Measurements from ENCODE around the gene COMT. TPM values are rescaled to one million over a fixed set of nuclear protein-coding genes. Genes with fewer than 3 reads are reported as not detected.

COMT gene
- total and polyA plus RNA-seq, 9 of the 15 experiments (the other 6 are each of a cell fraction or from before 2014, with no cell fraction given) = 12.5 to 351 (median 155) TPM

- Histone ChIP-seq H3K36me3 (ENCODE audit: control insufficient read depth, insufficient read depth, low read length) (peaks cover 5% of the 10 kb centered on the region; the same call in 1 of the 3 replicates), H3K4me3 (no peak overlapping the region), H2AFZ (ENCODE audit: low read depth, low read length) (no peak overlapping the region), H3K4me2 (ENCODE audit: insufficient read depth, low read length) (no peak overlapping the region), H4K20me1 (replicated peaks; ENCODE audit: control insufficient read depth, insufficient read depth, low read length) (peaks cover 4% of the 10 kb centered on the region; the same call in 1 of the 2 replicates), H3K9ac (ENCODE audit: insufficient read depth in 1 of 2, low read depth in 2 of 2, low read length in 2 of 2) (no peak overlapping the region), H3K4me1 (replicated peaks in 1 of 2; ENCODE audit: control insufficient read depth in 2 of 2, insufficient read depth in 2 of 2, low read length in 2 of 2) (peaks cover 2 to 19% of the 10 kb centered on the region in 2 experiments; a peak in 3 of 5 replicates), H3K27ac (ENCODE audit: extremely low read depth, low read depth, low read length) (no peak overlapping the region), H3K9me1 (ENCODE audit: control insufficient read depth, insufficient read depth, low read length) (peaks cover 8% of the 10 kb centered on the region), H3K9me3 (replicated peaks; ENCODE audit: control insufficient read depth, insufficient read depth, low read depth, low read length) (peaks cover 14% of the 10 kb centered on the region), H3K79me2 (ENCODE audit: control insufficient read depth, insufficient read depth, low read length) (no peaks in the 10 kb centered on the region), H3K27me3 (ENCODE audit: control insufficient read depth in 2 of 2, insufficient read depth in 2 of 2, low read length in 2 of 2) (no peaks in the 10 kb centered on the region)
- ATAC-seq (no peak), FAIRE-seq (no peak), DNase-seq (ENCODE audit: extremely low read depth in 1 of 4, low spot score in 3 of 4) (no peak)
- WGBS (ENCODE audit: insufficient coverage, low coverage, missing lambda C conversion rate) = 73% methylated on average over 8 of the region's 8 CpGs
- POLR2A ChIA-PET = interaction anchor here (0.6 to 2.0 kb wide), 10 partner anchors 9 to 231 kb away, joined by 3 to 14 read pairs (median 4); partner anchors contain the start of genes COMT and TXNRD2
- TF ChIP-seq BCOR (IDR thresholded peaks at IDR 0.05) (peak; percentile 71), ZNF121 (CRISPR knock-in tag; conservative IDR thresholded peaks at IDR 0.05) (peak; percentile 100), ADNP (tag; IDR thresholded peaks at IDR 0.05) (no peak), ZNF561 (CRISPR knock-in tag; conservative IDR thresholded peaks at IDR 0.05) (no peak), ZNF24 (IDR thresholded peaks at IDR 0.05) (no peak), RBM25 (IDR thresholded peaks at IDR 0.05; ENCODE audit: low read depth, low read length, severe bottlenecking) (peak; percentile 51), MTA3 (IDR thresholded peaks at IDR 0.05; ENCODE audit: borderline replicate concordance) (no peak), TSC22D4 (tag; IDR thresholded peaks at IDR 0.05) (peak; percentile 75; the same call in 1 of the 2 replicates), KDM1A (IDR thresholded peaks at IDR 0.05) (0 out of 4 replicates have a peak, but pooled peaks of 1 of the 2 experiments have one; percentile 8), ZNF217 (CRISPR knock-in tag; IDR thresholded peaks at IDR 0.05) (0 out of 2 replicates have a peak, but pooled peaks have one; percentile 60), ZC3H4 (CRISPR knock-in tag; IDR thresholded peaks at IDR 0.05; ENCODE audit: borderline replicate concordance) (0 out of 2 replicates have a peak, but pooled peaks have one; percentile 36)
- TF ChIP-seq, protein P1, sequence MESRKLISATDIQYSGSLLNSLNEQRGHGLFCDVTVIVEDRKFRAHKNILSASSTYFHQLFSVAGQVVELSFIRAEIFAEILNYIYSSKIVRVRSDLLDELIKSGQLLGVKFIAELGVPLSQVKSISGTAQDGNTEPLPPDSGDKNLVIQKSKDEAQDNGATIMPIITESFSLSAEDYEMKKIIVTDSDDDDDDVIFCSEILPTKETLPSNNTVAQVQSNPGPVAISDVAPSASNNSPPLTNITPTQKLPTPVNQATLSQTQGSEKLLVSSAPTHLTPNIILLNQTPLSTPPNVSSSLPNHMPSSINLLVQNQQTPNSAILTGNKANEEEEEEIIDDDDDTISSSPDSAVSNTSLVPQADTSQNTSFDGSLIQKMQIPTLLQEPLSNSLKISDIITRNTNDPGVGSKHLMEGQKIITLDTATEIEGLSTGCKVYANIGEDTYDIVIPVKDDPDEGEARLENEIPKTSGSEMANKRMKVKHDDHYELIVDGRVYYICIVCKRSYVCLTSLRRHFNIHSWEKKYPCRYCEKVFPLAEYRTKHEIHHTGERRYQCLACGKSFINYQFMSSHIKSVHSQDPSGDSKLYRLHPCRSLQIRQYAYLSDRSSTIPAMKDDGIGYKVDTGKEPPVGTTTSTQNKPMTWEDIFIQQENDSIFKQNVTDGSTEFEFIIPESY (CRISPR knock-in tag; IDR thresholded peaks at IDR 0.05) = peak; percentile 75
- no TSS peak for BruUV-seq (replicated peaks)
- in situ Hi-C loops (cut with MboI) (no loop called here), intact Hi-C loops (cut with micrococcal nuclease) (no loop called here)
- CTCF ChIA-PET (ENCODE audit: low intra/inter-chr PET ratio) = no interaction called here
These were observed 10.1 kb upstream of the COMT start for GRCh38 chr22:19931514-19931913.
